ENCODE data around the gene KIRREL3.

DNA sequence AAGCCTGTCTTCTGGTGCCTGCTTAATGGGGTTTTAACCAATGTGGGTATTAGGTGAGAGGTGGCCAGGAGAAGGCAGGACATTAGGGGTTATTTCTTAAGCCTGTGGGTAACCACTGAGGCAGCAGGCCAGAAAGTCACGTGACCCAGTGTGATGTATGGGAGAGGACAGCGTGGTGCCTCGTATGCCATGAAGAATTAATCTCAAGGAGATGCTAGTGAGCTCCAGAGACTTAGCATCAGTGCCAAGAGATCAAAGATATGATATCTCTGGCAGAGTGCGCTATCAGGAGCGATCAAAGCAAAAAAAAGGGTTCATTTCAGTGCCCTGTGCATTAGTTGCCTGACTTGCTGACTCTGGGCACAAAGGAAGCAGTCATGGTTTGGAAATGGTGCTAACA lies 275.5 kb downstream of the KIRREL3 start:
- no peak for TF ChIP-seq POLR2AphosphoS5 (IDR thresholded peaks at IDR 0.05; ENCODE audit: borderline replicate concordance, low read depth, low read length)
- no peak for TF ChIP-seq EZH2 (IDR thresholded peaks at IDR 0.05)

Measured in SK-N-MC (cell line).